ENCODE results near the gene IQSEC3.
"Not testable (repeated sequence)": the region's sequence is repeated elsewhere in the genome, so short reads cannot be mapped to it uniquely, and the experiment has no call there.

The IQSEC3 gene

DNA sequence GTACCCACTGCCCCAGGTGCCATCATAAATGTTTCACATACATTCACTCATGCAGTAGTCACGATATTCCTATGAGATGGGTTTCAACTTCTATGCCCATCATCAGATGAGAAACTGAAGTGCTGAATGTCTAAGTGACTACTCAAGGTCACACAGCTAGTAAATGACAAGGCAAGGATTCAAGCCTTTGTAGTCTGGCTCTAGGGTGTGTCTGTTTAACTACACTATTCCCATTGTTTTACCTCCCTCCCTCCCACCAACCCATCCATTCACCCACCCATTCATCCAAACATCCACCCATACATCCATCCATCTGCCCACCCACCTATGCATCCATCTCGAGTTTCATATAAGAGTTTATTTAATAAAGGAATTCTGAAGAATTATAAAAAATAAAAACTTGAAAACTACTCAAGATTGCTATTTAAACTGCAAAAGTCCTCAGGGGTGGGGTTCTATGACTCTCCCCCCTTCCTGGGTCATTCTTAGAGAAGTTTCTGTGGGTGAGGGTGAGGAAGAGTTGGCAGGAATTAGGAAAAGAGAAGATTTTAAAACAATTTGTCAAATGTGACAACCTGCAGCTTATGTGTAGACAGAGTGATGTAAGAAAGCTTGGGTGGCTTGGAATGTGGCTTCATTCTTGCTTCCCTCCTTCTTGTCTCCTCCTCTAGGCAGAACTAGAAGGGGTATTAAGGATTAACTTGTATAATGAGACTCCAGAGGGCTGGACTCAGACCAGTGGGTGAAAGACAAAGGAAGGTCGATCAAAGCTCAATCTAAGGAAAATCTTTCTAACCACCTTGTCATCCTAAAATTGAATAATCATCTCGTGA lies 13.4 kb upstream of the IQSEC3 start:
- DNase-seq: not testable (repeated sequence)

GRCh38 chr12:53735-54730 lies 12.5 kb upstream of the IQSEC3 start:
- no peak for DNase-seq

DNA sequence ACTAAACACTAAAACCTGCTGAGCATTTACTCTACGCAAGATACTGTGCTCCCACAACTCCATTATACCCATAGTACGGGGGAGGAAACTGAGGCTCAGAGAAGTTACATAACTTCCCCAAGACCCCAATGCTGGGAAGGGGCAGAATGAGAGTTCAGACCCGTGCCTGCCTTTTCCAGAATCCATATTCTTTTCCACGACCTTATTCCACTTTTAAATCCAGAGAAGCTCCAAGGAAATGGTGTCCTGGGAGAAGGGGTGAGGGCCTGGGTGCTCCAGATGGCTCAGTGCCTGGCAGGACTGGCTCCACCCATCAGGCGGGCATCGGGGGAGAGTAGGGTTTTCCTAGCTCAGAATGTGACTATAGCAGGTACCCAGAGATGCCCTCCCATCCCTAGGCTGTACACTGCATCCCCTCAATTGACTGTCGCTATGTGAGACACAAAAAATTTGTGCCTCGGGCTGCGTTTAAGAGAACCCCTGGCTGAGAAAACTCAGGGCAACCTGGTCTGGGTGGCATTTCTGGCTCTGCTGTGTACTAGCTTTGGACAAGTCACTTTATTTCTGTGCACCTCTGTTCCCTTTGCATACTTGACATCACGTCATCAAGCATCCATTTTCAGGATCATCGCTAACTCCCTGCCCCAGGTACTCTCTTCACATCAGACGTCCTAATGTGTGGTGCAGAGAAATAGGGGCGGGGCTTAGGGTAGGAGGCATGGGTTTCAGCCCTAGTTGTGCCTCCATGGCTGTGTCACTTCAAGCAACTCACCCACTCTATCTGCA lies 11.6 kb upstream of the IQSEC3 start:
- no peak for DNase-seq

DNA sequence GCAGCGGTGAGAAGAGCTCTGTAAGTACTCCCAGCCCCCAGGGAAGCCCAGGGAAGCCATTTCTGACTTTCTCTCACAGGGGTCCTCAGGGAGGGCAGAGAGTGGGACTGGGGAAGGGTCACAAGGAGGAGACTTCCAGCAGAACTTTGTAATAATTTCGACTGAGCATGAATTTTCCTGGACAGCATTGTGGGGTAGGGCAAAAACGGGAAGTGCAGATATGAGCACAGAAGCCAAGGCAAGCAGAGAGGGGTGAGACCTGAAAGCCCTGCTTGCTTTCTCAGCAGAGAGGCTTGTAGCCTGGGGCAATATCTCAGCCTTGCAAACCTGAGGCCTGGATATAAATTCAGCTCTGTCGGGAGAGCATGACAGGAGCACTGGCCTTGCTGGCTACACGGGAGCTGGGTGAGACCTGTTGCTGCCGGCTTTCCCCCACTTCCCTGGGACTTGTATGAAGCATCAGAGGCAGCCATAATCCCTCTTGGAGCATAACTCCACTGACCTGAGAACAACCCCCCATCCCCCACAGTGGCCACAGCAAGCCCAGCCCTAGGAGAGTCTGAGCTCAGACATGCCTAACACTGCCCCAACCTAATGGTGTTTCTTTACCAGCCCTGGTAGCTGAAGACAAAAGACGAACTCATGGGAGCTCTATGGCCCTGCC lies 9.8 kb upstream of the IQSEC3 start:
- DNase-seq: no peak

- DNase-seq: no peak
Measured at GRCh38 chr12:57539-57938, 9.0 kb upstream of the IQSEC3 start.

- DNase-seq: no peak
Measured at GRCh38 chr12:58832-59231, 7.7 kb upstream of the IQSEC3 start.

DNA sequence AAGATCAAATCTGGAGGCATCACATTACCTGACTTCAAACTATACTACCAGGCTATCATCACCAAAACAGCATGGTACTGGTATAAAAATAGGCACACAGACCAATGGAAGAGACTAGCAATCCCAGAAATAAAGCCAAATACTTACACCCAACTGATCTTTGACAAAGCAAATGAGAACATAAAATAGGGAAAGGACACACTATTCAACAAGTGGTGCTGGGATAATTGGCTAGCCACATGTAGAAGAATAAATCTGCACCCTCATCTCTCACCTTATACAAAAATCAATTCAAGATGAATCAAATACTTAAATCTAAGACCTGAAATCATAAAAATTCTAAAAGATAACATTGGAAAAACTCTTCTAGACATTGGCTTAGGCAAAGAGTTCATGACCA lies 4.7 kb upstream of the IQSEC3 start:
- not testable (repeated sequence) for DNase-seq

GRCh38 chr12:65491-66063 lies 990 bp upstream of the IQSEC3 start:
- not testable (repeated sequence) for DNase-seq

GRCh38 chr12:66782-67504 lies 376 bp downstream of the IQSEC3 start:
- not testable (repeated sequence) for DNase-seq

DNA sequence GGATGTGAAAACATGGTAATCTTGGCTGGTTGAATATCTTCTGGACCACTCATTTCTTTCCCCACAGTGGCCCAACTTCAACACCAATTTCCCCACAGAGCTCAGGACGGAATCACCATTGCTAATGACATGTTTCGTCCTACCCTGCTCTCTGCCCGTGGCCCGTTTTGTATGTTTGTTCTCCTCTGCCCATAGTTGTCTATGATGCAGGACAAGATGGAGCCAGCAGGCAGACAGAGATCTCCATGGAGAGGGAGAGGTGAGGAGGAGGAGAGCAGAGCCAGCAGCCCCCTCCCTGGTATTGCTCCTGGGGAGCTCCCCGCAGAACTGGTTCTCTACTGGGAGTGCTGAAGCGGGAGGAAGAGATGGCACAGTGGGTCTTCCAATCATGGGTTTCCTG lies 3.1 kb downstream of the IQSEC3 start:
- DNase-seq: not testable (repeated sequence)

GRCh38 chr12:70541-70940 lies 4.0 kb downstream of the IQSEC3 start:
- not testable (repeated sequence) for DNase-seq

DNA sequence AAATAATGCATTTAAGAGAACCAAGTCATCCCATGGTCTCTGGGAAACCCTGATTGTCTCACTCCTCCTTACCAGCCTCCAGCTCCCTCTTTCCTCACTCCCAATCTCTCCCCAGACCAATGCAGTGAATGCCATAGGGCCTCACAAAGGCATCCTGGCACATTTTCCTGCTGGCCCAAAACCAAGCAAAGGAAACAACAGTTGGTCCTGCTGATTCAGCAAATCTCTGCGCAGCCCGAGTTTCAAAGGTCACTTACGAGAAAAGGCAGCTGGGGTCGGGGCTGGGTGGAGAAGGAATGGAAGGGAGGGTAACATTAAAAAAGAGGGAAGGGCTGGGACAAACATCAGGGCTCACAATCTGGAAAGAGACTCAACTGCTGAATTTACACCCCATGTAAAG lies 5.5 kb downstream of the IQSEC3 start:
- not testable (repeated sequence) for DNase-seq

- not testable (repeated sequence) for DNase-seq
Measured at GRCh38 chr12:74420-75190, 8.0 kb downstream of the IQSEC3 start.

DNA sequence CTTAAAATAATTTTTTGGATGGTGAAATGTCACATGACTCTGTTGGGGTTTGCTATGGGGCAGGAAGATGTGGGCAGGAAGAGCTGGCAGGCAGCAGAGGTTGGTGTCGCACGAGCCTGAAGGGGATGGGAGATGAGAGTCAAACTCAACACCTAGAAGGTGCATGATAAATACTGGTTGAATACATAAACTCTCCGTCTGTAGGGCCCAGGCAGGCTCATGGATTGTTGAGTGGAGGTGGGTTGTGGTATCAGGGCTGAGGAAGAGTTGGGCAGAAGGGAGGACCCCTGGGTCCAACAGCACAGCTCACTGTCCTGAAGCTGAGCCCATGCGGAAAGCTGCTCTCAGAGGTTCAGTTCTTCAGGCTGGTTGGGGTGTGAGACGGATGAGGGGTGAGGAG lies 9.0 kb downstream of the IQSEC3 start:
- not testable (repeated sequence) for DNase-seq

DNA sequence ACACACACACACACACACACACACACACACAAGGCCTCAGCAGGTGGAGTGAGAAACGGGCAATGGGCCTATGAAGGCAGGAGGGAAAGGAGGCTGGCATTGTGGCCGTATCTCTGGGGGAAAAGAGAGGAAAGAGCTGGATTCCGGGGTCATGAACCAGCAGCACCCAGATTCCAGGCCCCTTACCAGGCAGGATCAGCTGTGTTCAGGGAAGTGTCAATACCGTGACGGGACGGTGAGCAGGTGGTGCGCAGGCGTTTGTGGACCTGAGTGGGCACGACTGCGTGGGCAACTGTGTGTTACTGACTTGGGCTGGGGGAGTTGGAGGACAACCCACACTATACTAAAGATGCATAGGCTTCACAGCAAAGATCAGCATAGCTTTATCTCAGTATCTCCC lies 9.5 kb downstream of the IQSEC3 start:
- DNase-seq: not testable (repeated sequence)

DNA sequence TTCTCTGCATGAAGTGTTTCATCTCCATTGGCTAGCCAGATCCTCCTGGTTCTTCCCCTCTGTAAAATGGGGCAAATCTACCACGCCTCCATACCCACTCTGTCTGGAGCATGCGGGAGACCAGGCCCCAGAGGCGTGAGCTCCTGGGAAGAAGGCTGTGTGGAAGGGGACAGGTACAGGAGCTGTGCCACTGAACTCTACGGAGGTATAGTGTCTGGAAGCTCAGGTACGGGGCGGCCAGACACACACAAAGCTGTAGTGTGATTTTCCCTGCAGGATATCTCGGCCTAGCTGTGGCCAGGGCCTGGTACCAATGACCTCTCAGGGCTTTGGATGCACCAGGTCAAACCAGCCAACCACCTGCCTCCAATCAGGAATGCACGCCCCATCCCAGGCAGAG lies 10.0 kb downstream of the IQSEC3 start:
- not testable (repeated sequence) for DNase-seq

- not testable (repeated sequence) for DNase-seq
Measured at GRCh38 chr12:77101-77719, 10.6 kb downstream of the IQSEC3 start.

DNA sequence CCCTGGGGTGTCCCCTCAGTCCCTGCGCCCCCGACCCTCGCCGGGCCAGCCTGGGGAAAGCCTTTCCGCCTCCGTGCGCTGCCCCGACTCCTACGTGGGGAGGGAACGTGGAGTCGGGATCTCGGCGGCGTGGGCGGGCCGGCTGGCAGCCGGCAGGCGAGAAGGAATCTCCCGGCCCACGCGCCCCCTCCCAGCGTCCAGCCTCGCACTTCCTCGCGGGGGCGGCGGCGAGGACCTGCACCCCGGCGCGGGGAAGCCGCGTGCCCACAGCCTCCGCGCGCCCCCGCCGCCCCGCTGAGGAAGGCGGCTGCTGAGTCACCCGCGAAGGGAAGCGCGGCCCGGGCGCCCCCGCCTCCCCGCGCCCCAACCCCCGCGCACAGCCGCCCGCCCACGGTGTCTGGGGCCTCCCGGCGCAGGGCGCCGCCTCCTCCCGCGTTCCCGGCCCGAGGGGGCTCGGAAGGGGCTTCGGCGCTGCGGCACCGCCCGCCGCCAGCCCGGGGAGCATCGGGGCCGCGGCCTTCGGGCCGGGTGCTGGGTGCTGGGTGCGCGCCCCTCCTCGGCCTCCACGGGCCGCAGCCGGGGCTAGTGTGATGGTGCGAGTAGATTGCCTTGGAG lies 11.3 kb downstream of the IQSEC3 start:
- not testable (repeated sequence) for DNase-seq

- no peak for DNase-seq
Measured at GRCh38 chr12:78981-79380, 12.4 kb downstream of the IQSEC3 start.
